GM19238 (cell line): ENCODE data around the gene DDX27.
A peak's percentile ranks its signal among the peaks of the same experiment; 100 is the strongest.

Experiments
- DNase-seq: peaks from one replicate; pipeline ENCODE4 v3.0.0; 2011; ENCODE audit warnings: low spot score; ENCODE audit not compliant: insufficient read length

The DDX27 gene

GRCh38 chr20:49248301-49248700 lies 29.1 kb downstream of the DDX27 start:
- no peak for DNase-seq

GRCh38 chr20:49248879-49249665 lies 29.9 kb downstream of the DDX27 start:
- no peak for DNase-seq

GRCh38 chr20:49252556-49253350 lies 33.5 kb downstream of the DDX27 start:
- no peak for DNase-seq

- DNase-seq = no peak
Measured at GRCh38 chr20:49256261-49256660, 37.0 kb downstream of the DDX27 start.

GRCh38 chr20:49259284-49259683 lies 40.1 kb downstream of the DDX27 start:
- no peak for DNase-seq

- no peak for DNase-seq
Measured at GRCh38 chr20:49259799-49260198, 40.6 kb downstream of the DDX27 start.

GRCh38 chr20:49260218-49260617 lies 41.0 kb downstream of the DDX27 start:
- no peak for DNase-seq

- DNase-seq = no peak
Measured at GRCh38 chr20:49261173-49261572, 42.0 kb downstream of the DDX27 start.

- no peak for DNase-seq
Measured at GRCh38 chr20:49262444-49262843, 43.2 kb downstream of the DDX27 start.

- DNase-seq = no peak
Measured at GRCh38 chr20:49267327-49267726, 48.1 kb downstream of the DDX27 start.

GRCh38 chr20:49268600-49269365 lies 49.6 kb downstream of the DDX27 start:
- no peak for DNase-seq

- DNase-seq = no peak
Measured at GRCh38 chr20:49270177-49270576, 51.0 kb downstream of the DDX27 start.

- DNase-seq = no peak
Measured at GRCh38 chr20:49270736-49271135, 51.5 kb downstream of the DDX27 start.

GRCh38 chr20:49272654-49273053 lies 53.4 kb downstream of the DDX27 start:
- peak; percentile 28 for DNase-seq

GRCh38 chr20:49273696-49274277 lies 54.6 kb downstream of the DDX27 start:
- DNase-seq = no peak

GRCh38 chr20:49275216-49275615 lies 56.0 kb downstream of the DDX27 start:
- DNase-seq = no peak

GRCh38 chr20:49275636-49276035 lies 56.4 kb downstream of the DDX27 start:
- DNase-seq = no peak

GRCh38 chr20:49276161-49276960 lies 57.1 kb downstream of the DDX27 start:
- no peak for DNase-seq

GRCh38 chr20:49276961-49277785 lies 58.0 kb downstream of the DDX27 start:
- no peak for DNase-seq

- DNase-seq = no peak
Measured at GRCh38 chr20:49277786-49278035, 58.5 kb downstream of the DDX27 start.
